Transverse colon (tissue), 4 donors: ENCODE measurements around the gene MCRIP2. TPM values are rescaled to one million over a fixed set of nuclear protein-coding genes. Genes with fewer than 3 reads are reported as not detected.
A peak's percentile ranks its signal among the peaks of the same experiment; 100 is the strongest.

Experiments used
- DNase-seq: peaks from one replicate; pipeline ENCODE4 v3.0.0-alpha.2; 2019
- H3K27ac ChIP-seq, 4 donors: fragments of 200-600 bp; sonication (generic); 2 replicates each; pipeline ENCODE4 v1.5.1; 2016 to 2018; ENCODE audit warnings: inconsistent platforms in 4 of 4
- H3K27me3 ChIP-seq: fragments of 200-600 bp; sonication (generic); 2 replicates; pipeline ENCODE4 v1.5.1; 2017; ENCODE audit warnings: inconsistent platforms
- H3K36me3 ChIP-seq, 4 donors: fragments of 200-600 bp; sonication (generic); 2 replicates each; pipeline ENCODE4 v1.5.1; 2017 to 2019; ENCODE audit warnings: inconsistent platforms in 4 of 4
- H3K4me1 ChIP-seq, 4 donors: fragments of 200-600 bp; sonication (generic); 2 replicates each; pipeline ENCODE4 v1.5.1; 2017 to 2020; ENCODE audit warnings: inconsistent platforms in 4 of 4
- H3K4me3 ChIP-seq, 4 donors: fragments of 200-600 bp; sonication (generic); 1 replicate in 1 of 4; 2 replicates in 3 of 4; pipeline versions ENCODE4 v1.5.1 to v1.6.1; 2017 to 2019; ENCODE audit warnings: inconsistent platforms in 4 of 4
- H3K9me3 ChIP-seq, 2 donors: fragments of 200-600 bp; sonication (generic); 2 replicates each; pipeline ENCODE4 v1.5.1; 2017 to 2019; ENCODE audit warnings: inconsistent platforms in 2 of 2
- EP300 ChIP-seq: sonication (generic); formaldehyde crosslinking; IDR thresholded peaks from one replicate; pipeline ENCODE4 v1.6.1; 2017; ENCODE audit warnings: antibody characterized with exemption, low read depth
- POLR2A ChIP-seq: fragments of 450-650 bp; IDR thresholded peaks from one replicate; pipeline ENCODE4 v1.6.1; 2016; ENCODE audit warnings: antibody characterized with exemption, mild to moderate bottlenecking, moderate library complexity
- POLR2AphosphoS5 ChIP-seq, 3 donors: sonication (generic); formaldehyde crosslinking; IDR thresholded peaks; one replicate each; pipeline ENCODE4 v1.6.1; 2016; ENCODE audit warnings: antibody characterized with exemption in 3 of 3
- WGBS, 2 donors: methylation state at CpG; one replicate each; pipeline ENCODE4 v1.1.5; 2018; ENCODE audit warnings: low coverage in 1 of 2; 5-methylcytosine and 5-hydroxymethylcytosine counted together
- in situ Hi-C, 4 donors: fragments of 200-750 bp; cut with MboI; loops; one replicate each; pipeline versions ENCODE4 v1.15.0 to v1.15.1; 2017; ENCODE audit warnings: low sequenced_read_pairs in 3 of 4, low pct_ligation_motif_present in 1 of 4, low pct_unique_long_range_greater_than_20kb in 1 of 4
- intact Hi-C: fragments of 100-400 bp; cut with DNase I; formaldehyde crosslinking; loops from one replicate; pipeline ENCODE4 v1.15.1; 2023; ENCODE audit warnings: low total_unique reads
- total RNA-seq, 4 donors: library from RNA; depleted of rRNA; stranded (reverse); fragments of >200 nt; gene quantifications; one replicate each; pipeline ENCODE4 v1.1.0, GENCODE V29; 2016
- TF ChIP-seq, protein P1 (sequence below), 5 experiments: fragments of 200-600 bp in 3 of 5; fragments of 450-650 bp in 2 of 5; sonication (generic) in 3 of 5; IDR thresholded peaks; 1 replicate in 2 of 5; 2 replicates in 3 of 5; pipeline ENCODE4 v1.5.1; 2016 to 2017; ENCODE audit warnings: antibody characterized with exemption in 5 of 5, inconsistent platforms in 3 of 5, mild to moderate bottlenecking in 2 of 5, moderate library complexity in 1 of 5

The MCRIP2 gene
- total RNA-seq, 4 donors from 2014 or later = 158 to 267 (median 211) TPM

DNA sequence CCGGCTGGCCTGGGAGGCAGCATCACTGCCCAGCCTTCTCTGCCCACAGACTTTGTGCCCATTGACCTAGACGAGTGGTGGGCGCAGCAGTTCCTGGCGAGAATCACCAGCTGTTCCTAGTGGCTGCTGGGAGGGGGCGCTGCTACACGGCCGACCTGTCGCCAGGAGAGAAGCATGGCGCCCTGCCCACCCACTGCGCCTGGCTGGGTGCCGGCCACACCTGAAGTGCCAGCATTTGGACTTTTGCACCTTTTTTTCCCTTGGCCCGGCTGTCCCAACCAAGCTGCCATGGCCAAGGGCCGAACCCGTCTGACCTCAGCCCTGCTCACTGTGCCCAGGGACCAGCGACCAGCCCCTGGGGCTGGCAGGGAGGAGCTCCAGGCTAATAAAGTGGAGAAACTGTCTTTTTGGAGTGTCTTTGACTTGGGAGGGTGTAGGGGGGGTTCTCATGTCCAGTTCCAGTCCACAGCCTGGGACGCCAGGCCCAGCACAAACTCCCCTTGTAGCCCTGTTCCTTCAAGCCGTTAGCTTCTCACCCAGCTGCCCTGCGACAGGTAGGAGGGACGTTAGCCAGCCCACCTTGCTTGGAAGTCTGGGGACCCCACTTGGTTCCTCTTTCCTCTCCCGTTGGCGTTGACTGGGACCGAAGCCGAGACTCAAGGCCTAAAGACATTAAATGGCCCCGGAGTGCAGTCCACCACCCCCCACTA, 6.6 kb downstream of the MCRIP2 start:
- in situ Hi-C loops = no loop called here
- H3K4me3 ChIP-seq = peak overlapping the region; percentile 52 to 86 (median 71)
- peak overlapping the region; percentile 93 to 96 (median 95) for H3K27ac ChIP-seq
- H3K27me3 ChIP-seq = no peaks in the 10 kb centered on the region
- H3K36me3 ChIP-seq = no peaks in the 10 kb centered on the region
- peak; percentile 90 for DNase-seq
- TF ChIP-seq EP300 = peak; percentile 10
- TF ChIP-seq, protein P1, sequence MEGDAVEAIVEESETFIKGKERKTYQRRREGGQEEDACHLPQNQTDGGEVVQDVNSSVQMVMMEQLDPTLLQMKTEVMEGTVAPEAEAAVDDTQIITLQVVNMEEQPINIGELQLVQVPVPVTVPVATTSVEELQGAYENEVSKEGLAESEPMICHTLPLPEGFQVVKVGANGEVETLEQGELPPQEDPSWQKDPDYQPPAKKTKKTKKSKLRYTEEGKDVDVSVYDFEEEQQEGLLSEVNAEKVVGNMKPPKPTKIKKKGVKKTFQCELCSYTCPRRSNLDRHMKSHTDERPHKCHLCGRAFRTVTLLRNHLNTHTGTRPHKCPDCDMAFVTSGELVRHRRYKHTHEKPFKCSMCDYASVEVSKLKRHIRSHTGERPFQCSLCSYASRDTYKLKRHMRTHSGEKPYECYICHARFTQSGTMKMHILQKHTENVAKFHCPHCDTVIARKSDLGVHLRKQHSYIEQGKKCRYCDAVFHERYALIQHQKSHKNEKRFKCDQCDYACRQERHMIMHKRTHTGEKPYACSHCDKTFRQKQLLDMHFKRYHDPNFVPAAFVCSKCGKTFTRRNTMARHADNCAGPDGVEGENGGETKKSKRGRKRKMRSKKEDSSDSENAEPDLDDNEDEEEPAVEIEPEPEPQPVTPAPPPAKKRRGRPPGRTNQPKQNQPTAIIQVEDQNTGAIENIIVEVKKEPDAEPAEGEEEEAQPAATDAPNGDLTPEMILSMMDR (IDR thresholded peaks at IDR 0.05) = peak; percentile 22 to 80 (median 48)
- peak; percentile 6 to 73 (median 61) for TF ChIP-seq POLR2AphosphoS5 (IDR thresholded peaks at IDR 0.05)
- TF ChIP-seq POLR2A = peak; percentile 31
- H3K4me1 ChIP-seq = peaks cover 40 to 68% (median 67%) of the 10 kb centered on the region in 4 donors
- 17% methylated on average over 19 of the region's 24 CpGs; no CpG with 5 or more reads in 1 of the 2 donors for WGBS, 2 donors
- intact Hi-C loops = no loop called here
- H3K9me3 ChIP-seq = no peaks in the 10 kb centered on the region

DNA sequence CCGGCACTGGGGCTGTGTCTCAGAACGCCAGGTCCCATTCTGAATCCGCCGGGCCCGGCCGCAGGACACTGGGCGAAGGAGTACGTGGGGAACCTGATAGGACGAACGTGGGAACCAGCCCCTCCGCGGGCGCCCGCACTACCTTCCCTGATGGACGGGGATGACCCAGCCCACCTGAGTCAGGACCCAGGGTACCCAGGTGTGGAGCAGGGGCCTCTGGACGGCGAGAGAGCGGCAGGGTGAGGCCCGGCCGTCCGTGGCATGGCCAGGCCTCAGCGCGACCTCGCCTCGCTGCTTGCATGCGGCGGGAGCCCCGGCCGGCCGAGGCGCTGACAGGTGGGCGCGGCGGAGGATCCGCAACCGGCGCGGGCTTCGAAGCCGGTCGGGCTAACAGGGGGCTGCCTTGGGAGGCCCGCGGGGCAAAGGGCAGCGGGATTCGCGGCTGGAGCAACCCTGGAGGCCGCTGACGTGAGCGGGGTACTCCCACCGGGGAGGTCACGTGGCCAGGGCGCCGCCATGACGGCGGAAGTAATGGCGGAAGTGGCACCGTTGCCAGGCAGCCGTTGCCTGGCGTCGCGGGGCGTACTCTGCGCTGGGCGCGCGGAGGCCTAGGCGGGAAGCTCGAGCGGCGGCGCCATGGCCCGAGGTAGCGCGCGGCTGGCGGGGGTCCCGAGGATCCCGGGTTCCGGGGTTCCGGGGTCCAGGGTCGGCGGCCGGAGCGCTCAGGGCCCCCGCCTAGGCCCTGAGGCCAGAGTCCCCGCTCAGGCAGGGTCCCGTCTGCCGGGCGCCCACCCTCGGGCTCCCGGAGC, 7.4 kb downstream of the MCRIP2 start, which contains the start of gene WDR90:
TSS of gene WDR90 (plus strand) at position 585 of the 809 bp plus-strand sequence. CDS start at position 637, 52 bp downstream.
- intact Hi-C loops (no loop called here), in situ Hi-C loops (no loop called here)
- Histone ChIP-seq H3K36me3 (no peaks in the 10 kb centered on the region), H3K4me3 (peak within 1 kb of the TSS; percentile 52 to 86 (median 71)), H3K27me3 (no peaks in the 10 kb centered on the region), H3K9me3 (no peaks in the 10 kb centered on the region), H3K4me1 (peaks cover 36 to 60% (median 60%) of the 10 kb centered on the region in 4 donors), H3K27ac (peak within 1 kb of the TSS; percentile 93 to 96 (median 95))
- peak; percentile 96 for DNase-seq
- TF ChIP-seq POLR2A = peak; percentile 73
- TF ChIP-seq POLR2AphosphoS5 (IDR thresholded peaks at IDR 0.05) = peak; percentile 66 to 90 (median 86)
- no peak for TF ChIP-seq EP300
- TF ChIP-seq, protein P1 (IDR thresholded peaks at IDR 0.05) = no peak
- 0 to 1% methylated on average over 7 to 44 of the region's 91 CpGs for WGBS, 2 donors

DNA sequence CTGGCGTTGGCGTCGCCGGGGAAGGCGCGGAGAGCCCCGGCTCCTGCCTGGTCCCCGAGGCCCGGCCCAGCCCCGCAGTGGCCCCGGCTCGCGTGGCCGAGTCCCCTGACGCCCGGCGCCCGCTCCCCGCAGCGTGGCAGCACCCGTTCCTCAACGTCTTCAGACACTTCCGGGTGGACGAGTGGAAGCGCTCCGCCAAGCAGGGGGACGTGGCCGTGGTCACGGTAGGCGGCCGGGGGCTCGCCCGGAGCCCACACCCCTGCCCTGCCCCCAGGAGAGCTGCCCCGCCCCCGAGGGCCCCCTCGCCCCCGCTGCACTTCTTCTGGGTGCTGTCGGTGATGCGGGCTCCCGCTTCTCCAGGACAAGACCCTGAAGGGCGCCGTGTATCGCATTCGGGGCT, 8.0 kb downstream of the MCRIP2 start:
- Histone ChIP-seq H3K36me3 (no peaks in the 10 kb centered on the region), H3K4me1 (peaks cover 31 to 56% (median 54%) of the 10 kb centered on the region in 4 donors), H3K9me3 (no peaks in the 10 kb centered on the region), H3K4me3 (peak overlapping the region; percentile 47 to 86 (median 71)), H3K27me3 (no peaks in the 10 kb centered on the region), H3K27ac (peak overlapping the region; percentile 93 to 96 (median 95))
- 2% methylated on average over 42 of the region's 44 CpGs; no CpG with 5 or more reads in 1 of the 2 donors for WGBS, 2 donors
- intact Hi-C loops (no loop called here), in situ Hi-C loops (no loop called here)
- DNase-seq = no peak
- TF ChIP-seq POLR2A = no peak
- TF ChIP-seq EP300 = no peak
- TF ChIP-seq POLR2AphosphoS5 (IDR thresholded peaks at IDR 0.05) = no peak
- TF ChIP-seq, protein P1 (IDR thresholded peaks at IDR 0.05) = no peak

DNA sequence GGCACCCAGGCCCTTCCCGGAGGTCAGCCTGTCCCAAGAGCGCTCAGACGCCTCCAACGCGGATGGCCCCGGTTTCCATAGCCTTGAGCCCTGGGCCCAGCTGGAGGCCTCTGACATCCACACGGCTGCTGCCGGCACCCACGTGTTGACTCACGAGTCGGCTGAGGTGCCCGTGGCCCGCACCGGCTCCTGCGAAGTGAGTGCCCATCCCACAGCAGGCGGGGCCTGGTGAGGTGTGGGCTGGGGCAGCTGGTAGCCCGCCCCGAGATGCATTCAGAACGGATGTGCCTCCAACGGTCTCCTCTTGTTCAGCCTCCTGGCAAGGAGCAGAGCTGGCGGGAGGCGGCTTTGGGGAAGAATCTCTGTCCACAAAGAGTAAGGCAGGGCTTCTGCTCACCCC, 10.2 kb downstream of the MCRIP2 start:
- TF ChIP-seq EP300 (no peak), POLR2AphosphoS5 (IDR thresholded peaks at IDR 0.05) (no peak), POLR2A (no peak)
- TF ChIP-seq, protein P1 (IDR thresholded peaks at IDR 0.05) = no peak
- no peak overlapping the region for H3K4me3 ChIP-seq
- 96% methylated on average over 14 of the region's 22 CpGs; no CpG with 5 or more reads in 1 of the 2 donors for WGBS, 2 donors
- no peak for DNase-seq
- H3K4me1 ChIP-seq = peaks cover 24 to 36% (median 33%) of the 10 kb centered on the region in 4 donors
- H3K9me3 ChIP-seq = no peaks in the 10 kb centered on the region
- no peaks in the 10 kb centered on the region for H3K27me3 ChIP-seq
- in situ Hi-C loops = no loop called here
- H3K36me3 ChIP-seq = no peaks in the 10 kb centered on the region
- no peak overlapping the region for H3K27ac ChIP-seq
- intact Hi-C loops = no loop called here
